Mesenchymal stem cell (in vitro differentiated cells and primary cell): ENCODE results near the gene CYP2W1.

Experiments used
- DNase-seq: peaks from one replicate; pipeline ENCODE4 v3.0.0-alpha.2; 2013
- H2AFZ ChIP-seq: one replicate; pipeline ENCODE4 v1.6.1; 2013; ENCODE audit warnings: low read depth, mild to moderate bottlenecking, control low read depth, inconsistent platforms, low read length, moderate library complexity
- H2AK5ac ChIP-seq: 2 replicates; pipeline ENCODE4 v1.6.1; 2013; ENCODE audit warnings: low read length, moderate library complexity, mild to moderate bottlenecking, inconsistent platforms; ENCODE audit not compliant: severe bottlenecking
- H2BK120ac ChIP-seq: one replicate; pipeline ENCODE4 v1.6.1; 2013; ENCODE audit warnings: low read depth, mild to moderate bottlenecking, inconsistent platforms, low read length, moderate library complexity
- H2BK12ac ChIP-seq, 2 experiments: one replicate each; pipeline ENCODE4 v1.6.1; 2013; ENCODE audit warnings: inconsistent platforms in 2 of 2, low read length in 2 of 2, mild to moderate bottlenecking in 2 of 2, moderate library complexity in 2 of 2, control low read depth in 1 of 2
- H2BK15ac ChIP-seq: one replicate; pipeline ENCODE4 v1.6.1; 2013; ENCODE audit warnings: mild to moderate bottlenecking, low read depth, inconsistent platforms; ENCODE audit not compliant: poor library complexity, severe bottlenecking
- H2BK5ac ChIP-seq: 2 replicates; pipeline ENCODE4 v1.6.1; 2013; ENCODE audit warnings: low read depth, mild to moderate bottlenecking, low read length, control low read depth, inconsistent platforms; ENCODE audit not compliant: poor library complexity, severe bottlenecking
- H3K14ac ChIP-seq, 2 experiments: one replicate each; pipeline ENCODE4 v1.6.1; 2013; ENCODE audit warnings: inconsistent platforms in 2 of 2, low read length in 2 of 2, control low read depth in 1 of 2, mild to moderate bottlenecking in 1 of 2, moderate library complexity in 1 of 2
- H3K18ac ChIP-seq, 2 experiments: one replicate each; pipeline ENCODE4 v1.6.1; 2013; ENCODE audit warnings: inconsistent platforms in 2 of 2, low read length in 2 of 2, control low read depth in 1 of 2, low read depth in 1 of 2, mild to moderate bottlenecking in 1 of 2
- H3K23ac ChIP-seq, 2 experiments: one replicate each; pipeline ENCODE4 v1.6.1; 2013; ENCODE audit warnings: inconsistent platforms in 2 of 2, low read length in 2 of 2, mild to moderate bottlenecking in 2 of 2, moderate library complexity in 2 of 2, control low read depth in 1 of 2
- H3K27ac ChIP-seq: 2 replicates; pipeline ENCODE4 v1.5.1; 2013; ENCODE audit warnings: mild to moderate bottlenecking, moderate library complexity, low read length, control low read depth, inconsistent platforms; ENCODE audit not compliant: poor library complexity, severe bottlenecking
- H3K27me3 ChIP-seq, 2 experiments: 2 replicates each; pipeline versions ENCODE4 v1.6.1 to v1.7.0; 2013; ENCODE audit warnings: low read length in 2 of 2, mild to moderate bottlenecking in 2 of 2, moderate library complexity in 2 of 2, control low read depth in 1 of 2, inconsistent platforms in 1 of 2; ENCODE audit not compliant: control insufficient read depth in 1 of 2, insufficient read depth in 1 of 2
- H3K36me3 ChIP-seq, 2 experiments: 2 replicates each; pipeline versions ENCODE4 v1.6.1 to v1.7.0; 2013; ENCODE audit warnings: low read length in 2 of 2, control low read depth in 1 of 2, inconsistent platforms in 1 of 2, low read depth in 1 of 2, mild to moderate bottlenecking in 1 of 2; ENCODE audit not compliant: insufficient read depth in 2 of 2, control insufficient read depth in 1 of 2
- H3K4ac ChIP-seq, 2 experiments: one replicate each; pipeline ENCODE4 v1.6.1; 2013; ENCODE audit warnings: inconsistent platforms in 2 of 2, low read length in 2 of 2, mild to moderate bottlenecking in 2 of 2, moderate library complexity in 2 of 2, control low read depth in 1 of 2, low read depth in 1 of 2
- H3K4me1 ChIP-seq: 2 replicates; pipeline ENCODE4 v1.6.1; 2013; ENCODE audit warnings: low read depth, low read length, control low read depth; ENCODE audit not compliant: control insufficient read depth, insufficient read depth
- H3K4me2 ChIP-seq: 2 replicates; pipeline ENCODE4 v1.6.1; 2013; ENCODE audit warnings: low read length, mild to moderate bottlenecking, inconsistent platforms; ENCODE audit not compliant: poor library complexity, severe bottlenecking
- H3K4me3 ChIP-seq, 2 experiments: 2 replicates each; pipeline versions ENCODE4 v1.5.1 to v1.7.0; 2013; ENCODE audit warnings: low read length in 2 of 2, mild to moderate bottlenecking in 2 of 2, control low read depth in 1 of 2, low read depth in 1 of 2; ENCODE audit not compliant: insufficient read depth in 1 of 2
- H3K79me1 ChIP-seq: replicated peaks from 2 replicates; pipeline ENCODE4 v1.6.1; 2013; ENCODE audit warnings: mild to moderate bottlenecking, control low read depth, low read length, inconsistent platforms; ENCODE audit not compliant: poor library complexity, severe bottlenecking
- H3K9ac ChIP-seq: 2 replicates; pipeline ENCODE4 v1.7.0; 2013; ENCODE audit warnings: mild to moderate bottlenecking, low read length, moderate library complexity
- H3K9me3 ChIP-seq: 2 replicates; pipeline ENCODE4 v1.7.0; 2013; ENCODE audit warnings: mild to moderate bottlenecking, low read length; ENCODE audit not compliant: control insufficient read depth
- H4K8ac ChIP-seq: one replicate; pipeline ENCODE4 v1.6.1; 2013; ENCODE audit warnings: inconsistent platforms, mild to moderate bottlenecking, low read length, moderate library complexity
- H4K91ac ChIP-seq: one replicate; pipeline ENCODE4 v1.6.1; 2013; ENCODE audit warnings: mild to moderate bottlenecking, low read length, inconsistent platforms
- WGBS: methylation state at CpG from one replicate; pipeline ENCODE4 v1.1.7; 2013; ENCODE audit warnings: mixed read lengths; 5-methylcytosine and 5-hydroxymethylcytosine counted together

The CYP2W1 gene

DNA sequence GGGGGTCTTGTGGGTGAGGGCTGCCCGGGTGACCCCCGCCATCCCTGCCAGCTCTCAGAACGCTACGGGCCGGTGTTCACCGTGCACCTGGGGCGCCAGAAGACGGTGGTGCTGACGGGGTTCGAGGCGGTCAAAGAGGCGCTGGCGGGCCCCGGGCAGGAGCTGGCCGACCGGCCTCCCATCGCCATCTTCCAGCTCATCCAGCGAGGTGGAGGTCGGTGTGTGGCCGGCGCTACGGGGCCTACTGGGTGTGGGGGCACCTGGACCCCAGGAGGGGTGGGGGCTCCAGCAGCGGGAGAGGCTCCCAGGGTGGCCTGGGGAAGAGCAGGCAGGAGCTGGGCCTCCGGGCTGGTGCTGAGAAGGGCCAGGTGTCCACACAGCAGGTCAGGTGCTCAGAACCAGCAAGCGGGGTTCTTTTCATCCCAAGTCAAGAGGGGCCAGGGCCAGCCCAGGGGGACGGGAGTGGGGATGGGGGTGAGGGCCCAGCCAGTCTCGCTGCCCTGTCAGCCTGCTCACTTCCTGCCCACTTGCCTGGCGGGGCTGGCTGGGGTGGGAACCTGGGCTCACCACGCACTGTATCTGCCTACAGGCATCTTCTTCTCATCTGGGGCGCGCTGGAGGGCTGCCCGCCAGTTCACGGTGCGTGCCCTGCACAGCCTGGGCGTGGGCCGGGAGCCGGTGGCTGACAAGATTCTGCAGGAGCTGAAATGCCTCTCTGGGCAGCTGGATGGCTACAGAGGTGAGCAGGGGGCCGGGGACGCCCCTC is 1.6 kb downstream of the CYP2W1 start:
- no peak overlapping the region for H3K14ac ChIP-seq
- no peak overlapping the region for H2AK5ac ChIP-seq
- no peaks in the 10 kb centered on the region for H3K36me3 ChIP-seq
- no peak overlapping the region for H3K23ac ChIP-seq
- H4K91ac ChIP-seq, result peak overlapping the region; percentile 30
- H3K27ac ChIP-seq, result no peak overlapping the region
- no peak overlapping the region for H2AFZ ChIP-seq
- H2BK15ac ChIP-seq, result no peak overlapping the region
- H4K8ac ChIP-seq, result no peak overlapping the region
- no peak overlapping the region for H3K4ac ChIP-seq
- H3K18ac ChIP-seq, result no peak overlapping the region
- H2BK5ac ChIP-seq, result no peak overlapping the region
- peak overlapping the region in 1 of 2 experiments; percentile 10 for H3K4me3 ChIP-seq
- H3K9me3 ChIP-seq, result no peaks in the 10 kb centered on the region
- no peak overlapping the region for H3K4me2 ChIP-seq
- no peaks in the 10 kb centered on the region for H3K79me1 ChIP-seq
- no peak overlapping the region for H2BK12ac ChIP-seq
- H3K27me3 ChIP-seq, result peaks cover 0 to 61% of the 10 kb centered on the region in 2 experiments
- 93% methylated on average over 39 of the region's 39 CpGs for WGBS
- DNase-seq, result no peak
- peaks cover 58% of the 10 kb centered on the region for H3K4me1 ChIP-seq
- H3K9ac ChIP-seq, result no peak overlapping the region
- no peak overlapping the region for H2BK120ac ChIP-seq

DNA sequence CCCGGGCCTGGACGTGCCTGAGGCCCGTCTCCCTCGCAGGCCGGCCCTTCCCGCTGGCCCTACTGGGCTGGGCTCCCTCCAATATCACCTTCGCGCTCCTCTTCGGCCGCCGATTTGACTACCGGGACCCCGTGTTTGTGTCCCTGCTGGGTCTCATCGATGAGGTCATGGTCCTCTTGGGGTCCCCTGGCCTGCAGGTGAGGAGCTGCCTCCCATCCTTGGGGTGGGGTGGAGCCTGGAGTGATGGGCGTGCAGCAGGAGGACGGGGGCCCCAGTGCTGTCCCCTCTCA is 2.1 kb downstream of the CYP2W1 start:
- Histone ChIP-seq H2BK15ac (no peak overlapping the region), H3K4me2 (no peak overlapping the region), H2AK5ac (no peak overlapping the region), H3K79me1 (no peaks in the 10 kb centered on the region), H3K4ac (no peak overlapping the region), H2BK5ac (no peak overlapping the region), H3K18ac (no peak overlapping the region), H4K91ac (peak overlapping the region; percentile 53), H4K8ac (no peak overlapping the region), H3K27ac (no peak overlapping the region), H3K36me3 (no peaks in the 10 kb centered on the region), H2BK12ac (no peak overlapping the region), H3K4me1 (peaks cover 56% of the 10 kb centered on the region), H3K4me3 (no peak overlapping the region), H3K27me3 (peaks cover 0 to 61% of the 10 kb centered on the region in 2 experiments), H3K14ac (no peak overlapping the region), H3K9ac (no peak overlapping the region), H2AFZ (no peak overlapping the region), H2BK120ac (no peak overlapping the region), H3K23ac (no peak overlapping the region), H3K9me3 (no peaks in the 10 kb centered on the region)
- WGBS, result 90% methylated on average over 16 of the region's 16 CpGs
- DNase-seq, result no peak

DNA sequence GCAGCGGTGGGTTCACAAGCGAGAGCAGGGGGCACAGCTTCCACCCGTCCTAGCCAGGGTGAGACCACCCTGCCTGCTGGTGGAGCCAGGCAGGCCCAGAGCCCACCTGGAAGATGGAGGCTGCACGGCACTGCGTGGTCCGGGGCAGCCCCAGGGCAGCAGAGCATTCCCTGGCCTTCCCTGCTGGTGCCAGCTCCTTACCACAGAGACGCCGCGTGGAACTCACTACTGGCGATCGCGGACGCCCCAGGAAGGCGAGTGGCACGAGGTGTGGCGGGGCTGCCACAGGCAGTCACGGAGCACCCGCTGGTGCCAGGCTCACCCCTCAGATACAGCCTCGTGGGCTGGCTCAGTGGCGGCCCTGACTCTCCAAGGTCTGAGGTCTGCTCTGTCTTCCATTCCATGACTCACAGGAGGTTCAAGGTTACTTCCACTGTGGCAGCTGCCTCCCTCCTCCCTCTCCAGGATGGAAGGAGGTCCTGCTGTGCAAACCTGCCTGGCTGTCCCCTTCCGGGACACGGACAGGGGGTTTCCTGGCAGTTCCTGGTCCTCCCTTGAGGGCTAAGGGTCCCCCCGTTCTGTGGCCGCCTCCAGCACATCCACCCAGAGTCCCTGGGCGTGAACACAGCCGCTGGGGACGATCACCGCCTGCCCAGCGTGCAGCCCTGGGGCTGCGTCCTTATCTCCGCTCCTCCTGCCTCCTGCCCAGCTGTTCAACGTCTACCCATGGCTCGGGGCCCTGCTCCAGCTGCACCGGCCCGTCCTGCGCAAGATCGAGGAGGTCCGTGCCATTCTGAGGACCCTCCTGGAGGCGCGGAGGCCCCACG is 3.1 kb downstream of the CYP2W1 start:
- peaks cover 53% of the 10 kb centered on the region for H3K4me1 ChIP-seq
- H3K18ac ChIP-seq, result no peak overlapping the region
- H2BK5ac ChIP-seq, result no peak overlapping the region
- H2BK15ac ChIP-seq, result no peak overlapping the region
- no peaks in the 10 kb centered on the region for H3K79me1 ChIP-seq
- H3K4me2 ChIP-seq, result no peak overlapping the region
- 83% methylated on average over 41 of the region's 41 CpGs for WGBS
- H4K8ac ChIP-seq, result no peak overlapping the region
- no peaks in the 10 kb centered on the region for H3K9me3 ChIP-seq
- peak; percentile 56 for DNase-seq
- no peak overlapping the region for H2AFZ ChIP-seq
- no peak overlapping the region for H3K14ac ChIP-seq
- no peaks in the 10 kb centered on the region for H3K36me3 ChIP-seq
- peaks cover 0 to 66% of the 10 kb centered on the region in 2 experiments for H3K27me3 ChIP-seq
- peak overlapping the region; percentile 1 for H2AK5ac ChIP-seq
- H2BK120ac ChIP-seq, result no peak overlapping the region
- no peak overlapping the region for H3K4me3 ChIP-seq
- H3K27ac ChIP-seq, result no peak overlapping the region
- H3K23ac ChIP-seq, result no peak overlapping the region
- no peak overlapping the region for H3K9ac ChIP-seq
- no peak overlapping the region for H2BK12ac ChIP-seq
- H3K4ac ChIP-seq, result no peak overlapping the region
- peak overlapping the region; percentile 84 for H4K91ac ChIP-seq
